ENCODE results near the gene MAEL.

The MAEL gene

DNA sequence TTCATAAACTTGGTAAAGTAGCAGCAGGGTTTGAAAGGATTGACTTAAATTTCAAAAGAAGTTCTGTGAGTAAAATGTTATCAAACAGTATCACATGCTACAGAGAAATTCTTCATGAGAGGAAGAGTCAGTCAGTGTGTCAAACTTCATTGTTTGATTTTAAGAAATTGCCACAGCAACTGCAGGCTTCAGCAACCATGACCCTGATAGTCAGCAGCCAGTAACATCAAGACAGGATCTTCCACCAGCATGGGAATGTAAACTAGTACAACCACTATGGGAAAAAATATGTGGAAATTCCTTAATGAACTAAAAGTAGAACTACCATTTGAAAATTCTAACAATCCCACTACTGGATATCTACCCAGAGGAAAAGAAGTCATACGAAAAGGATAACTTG lies 11.5 kb downstream of the MAEL start:
- TF ChIP-seq, protein P1, sequence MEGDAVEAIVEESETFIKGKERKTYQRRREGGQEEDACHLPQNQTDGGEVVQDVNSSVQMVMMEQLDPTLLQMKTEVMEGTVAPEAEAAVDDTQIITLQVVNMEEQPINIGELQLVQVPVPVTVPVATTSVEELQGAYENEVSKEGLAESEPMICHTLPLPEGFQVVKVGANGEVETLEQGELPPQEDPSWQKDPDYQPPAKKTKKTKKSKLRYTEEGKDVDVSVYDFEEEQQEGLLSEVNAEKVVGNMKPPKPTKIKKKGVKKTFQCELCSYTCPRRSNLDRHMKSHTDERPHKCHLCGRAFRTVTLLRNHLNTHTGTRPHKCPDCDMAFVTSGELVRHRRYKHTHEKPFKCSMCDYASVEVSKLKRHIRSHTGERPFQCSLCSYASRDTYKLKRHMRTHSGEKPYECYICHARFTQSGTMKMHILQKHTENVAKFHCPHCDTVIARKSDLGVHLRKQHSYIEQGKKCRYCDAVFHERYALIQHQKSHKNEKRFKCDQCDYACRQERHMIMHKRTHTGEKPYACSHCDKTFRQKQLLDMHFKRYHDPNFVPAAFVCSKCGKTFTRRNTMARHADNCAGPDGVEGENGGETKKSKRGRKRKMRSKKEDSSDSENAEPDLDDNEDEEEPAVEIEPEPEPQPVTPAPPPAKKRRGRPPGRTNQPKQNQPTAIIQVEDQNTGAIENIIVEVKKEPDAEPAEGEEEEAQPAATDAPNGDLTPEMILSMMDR (IDR thresholded peaks at IDR 0.05; ENCODE audit: control insufficient read depth, extremely low read depth, insufficient read depth), result no peak
- DNase-seq (ENCODE audit: low read depth), result no peak
- no peak overlapping the region for H3K4me3 ChIP-seq (ENCODE audit: low read depth, low read length)

DNA sequence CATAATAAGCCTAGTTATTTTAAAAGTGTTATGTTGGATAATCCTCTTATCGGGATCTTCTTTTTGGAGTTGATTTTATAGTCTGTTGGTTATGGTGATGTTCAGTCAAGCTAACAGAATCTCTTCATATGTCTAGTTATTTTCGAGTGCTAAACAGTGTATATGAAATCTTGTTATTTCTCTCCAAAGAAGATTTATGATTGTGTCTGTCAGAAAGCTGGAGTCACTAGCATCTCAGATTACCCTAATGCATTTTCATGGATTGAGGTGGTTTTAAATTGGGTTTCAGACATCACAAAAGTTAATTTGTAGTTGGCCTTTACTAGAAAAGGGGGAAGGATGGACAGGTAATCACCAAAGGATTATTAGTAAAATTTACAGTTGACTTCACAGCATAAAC lies 13.3 kb downstream of the MAEL start:
- no peak for DNase-seq (ENCODE audit: low read depth)
- TF ChIP-seq, protein P1 (IDR thresholded peaks at IDR 0.05; ENCODE audit: control insufficient read depth, extremely low read depth, insufficient read depth), result no peak
- no peak overlapping the region for H3K4me3 ChIP-seq (ENCODE audit: low read depth, low read length)

DNA sequence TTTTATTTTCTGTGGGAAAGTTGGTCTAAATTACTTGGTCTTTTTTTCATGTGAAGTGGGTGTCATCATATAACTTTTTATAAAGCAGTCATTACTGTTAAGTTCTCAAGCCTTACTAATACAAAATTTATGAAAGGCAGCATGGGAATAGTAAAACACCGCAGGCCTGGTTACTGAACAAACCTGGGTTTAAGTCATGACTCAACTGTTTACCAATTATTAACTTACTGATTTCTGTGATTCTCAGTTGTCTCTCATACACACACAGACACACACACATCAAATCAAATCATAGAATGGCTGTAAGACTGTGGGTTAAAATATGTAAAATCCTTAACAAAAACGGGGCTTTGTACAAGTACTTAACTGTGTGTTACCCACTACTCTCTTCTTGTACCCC lies 14.6 kb downstream of the MAEL start:
- no peak overlapping the region for H3K4me3 ChIP-seq (ENCODE audit: low read depth, low read length)
- DNase-seq (ENCODE audit: low read depth), result no peak

DNA sequence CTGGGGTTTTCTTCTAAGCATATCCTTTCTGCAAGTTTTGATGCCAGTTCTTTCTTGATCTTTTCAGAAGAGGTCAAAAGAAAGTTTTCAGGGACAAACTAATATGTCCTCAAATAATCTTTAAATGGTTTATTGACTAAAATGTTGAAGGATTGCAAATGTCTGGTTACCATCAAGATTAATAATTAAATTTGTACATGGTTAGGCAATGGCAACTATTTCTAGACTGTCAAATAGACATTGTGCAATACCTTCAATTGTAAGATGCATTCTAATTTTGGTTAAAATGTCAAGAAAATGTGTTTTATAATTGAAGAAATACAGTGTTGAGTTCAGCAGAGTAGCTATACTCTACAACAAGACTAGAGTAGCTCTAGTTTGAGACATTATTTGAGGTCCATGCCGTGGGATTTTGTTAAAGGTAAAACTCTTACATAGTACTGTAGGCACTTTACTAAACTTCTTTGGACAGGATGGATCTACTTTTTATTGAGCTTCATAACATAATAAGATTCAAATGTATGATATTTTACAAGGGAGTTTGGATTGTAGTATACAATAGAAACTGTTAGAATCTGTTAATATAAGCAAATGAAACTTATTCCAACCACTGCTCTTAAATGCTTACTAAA lies 22.6 kb downstream of the MAEL start:
- TF ChIP-seq, protein P1 (IDR thresholded peaks at IDR 0.05; ENCODE audit: control insufficient read depth, extremely low read depth, insufficient read depth), result no peak
- H3K4me3 ChIP-seq (ENCODE audit: low read depth, low read length), result no peak overlapping the region
- no peak for DNase-seq (ENCODE audit: low read depth)

More for the DNA sequence above, 14.6 kb downstream of the MAEL start:
- TF ChIP-seq, protein P1 (IDR thresholded peaks at IDR 0.05; ENCODE audit: control insufficient read depth, extremely low read depth, insufficient read depth), result no peak

DNA sequence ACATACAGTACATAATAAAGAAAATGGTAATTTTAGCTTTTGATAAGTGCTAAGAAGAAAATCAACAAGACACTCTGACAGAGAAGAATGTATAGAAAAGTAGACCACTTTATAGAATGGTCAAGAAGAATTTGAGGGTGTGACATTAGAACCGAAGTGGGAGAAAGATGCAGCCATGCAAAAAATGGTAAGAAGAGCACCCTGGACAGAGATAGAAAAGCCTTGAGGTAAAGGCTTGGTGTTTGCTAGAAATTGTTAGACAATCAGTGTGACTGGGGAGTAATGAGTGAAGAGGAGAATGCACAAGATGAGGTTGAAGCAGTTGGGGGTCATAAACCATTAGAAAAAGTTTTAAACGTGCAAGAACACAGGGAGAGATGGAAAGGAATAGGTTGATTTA lies 23.5 kb downstream of the MAEL start:
- H3K4me3 ChIP-seq (ENCODE audit: low read depth, low read length), result no peak overlapping the region
- TF ChIP-seq, protein P1 (IDR thresholded peaks at IDR 0.05; ENCODE audit: control insufficient read depth, extremely low read depth, insufficient read depth), result no peak
- no peak for DNase-seq (ENCODE audit: low read depth)

DNA sequence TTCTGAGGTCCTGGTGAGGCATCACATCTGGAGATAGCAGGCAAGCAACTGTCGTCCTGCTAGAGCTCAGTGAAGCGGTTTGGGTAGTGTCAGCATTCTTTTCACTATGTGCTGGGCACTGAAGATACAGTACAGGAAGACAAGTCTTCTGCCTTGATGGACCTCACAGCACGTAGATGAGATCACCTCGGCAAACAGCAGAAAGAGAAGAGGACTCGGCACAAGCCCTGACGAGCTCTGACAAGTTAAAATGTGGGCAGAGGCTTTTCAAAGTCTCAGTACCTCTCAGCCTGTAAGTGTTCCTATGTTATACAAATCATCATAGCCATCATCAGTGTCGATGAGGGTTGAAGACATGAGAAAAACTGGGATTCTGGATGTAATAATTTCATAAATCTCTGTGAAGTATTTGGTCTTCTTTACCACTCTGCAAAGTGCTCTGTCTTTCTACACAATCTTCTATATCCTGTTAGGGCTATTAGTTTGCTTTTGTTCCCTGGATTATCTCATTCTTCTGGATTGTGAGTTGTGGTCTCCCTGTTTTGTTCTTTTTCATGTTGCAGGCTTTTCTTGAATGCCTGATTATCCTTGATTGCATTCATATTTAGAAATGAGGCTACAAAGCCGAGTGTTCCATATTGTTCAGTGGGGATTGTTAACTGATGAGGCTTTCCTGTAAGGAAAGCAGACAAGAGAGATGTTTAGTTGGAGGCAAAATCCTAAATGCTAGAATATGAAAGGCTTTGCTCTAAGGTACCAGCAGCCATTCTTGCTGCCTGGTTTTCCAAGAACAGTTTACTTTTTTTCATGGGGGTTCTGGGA lies 24.2 kb downstream of the MAEL start:
- DNase-seq (ENCODE audit: low read depth), result no peak
- no peak overlapping the region for H3K4me3 ChIP-seq (ENCODE audit: low read depth, low read length)
- TF ChIP-seq, protein P1 (IDR thresholded peaks at IDR 0.05; ENCODE audit: control insufficient read depth, extremely low read depth, insufficient read depth), result no peak
